Activated naive CD4-positive, alpha-beta T cell treated with anti-CD3 and anti-CD28 coated beads, Interleukin-2, amount 50 U/mL, for 16 hours (primary cell): ENCODE data around the gene HIGD2A.

Source experiments
- DNase-seq: peaks from one replicate; pipeline ENCODE4 v3.0.0-alpha.2; 2020

HIGD2A gene

DNA sequence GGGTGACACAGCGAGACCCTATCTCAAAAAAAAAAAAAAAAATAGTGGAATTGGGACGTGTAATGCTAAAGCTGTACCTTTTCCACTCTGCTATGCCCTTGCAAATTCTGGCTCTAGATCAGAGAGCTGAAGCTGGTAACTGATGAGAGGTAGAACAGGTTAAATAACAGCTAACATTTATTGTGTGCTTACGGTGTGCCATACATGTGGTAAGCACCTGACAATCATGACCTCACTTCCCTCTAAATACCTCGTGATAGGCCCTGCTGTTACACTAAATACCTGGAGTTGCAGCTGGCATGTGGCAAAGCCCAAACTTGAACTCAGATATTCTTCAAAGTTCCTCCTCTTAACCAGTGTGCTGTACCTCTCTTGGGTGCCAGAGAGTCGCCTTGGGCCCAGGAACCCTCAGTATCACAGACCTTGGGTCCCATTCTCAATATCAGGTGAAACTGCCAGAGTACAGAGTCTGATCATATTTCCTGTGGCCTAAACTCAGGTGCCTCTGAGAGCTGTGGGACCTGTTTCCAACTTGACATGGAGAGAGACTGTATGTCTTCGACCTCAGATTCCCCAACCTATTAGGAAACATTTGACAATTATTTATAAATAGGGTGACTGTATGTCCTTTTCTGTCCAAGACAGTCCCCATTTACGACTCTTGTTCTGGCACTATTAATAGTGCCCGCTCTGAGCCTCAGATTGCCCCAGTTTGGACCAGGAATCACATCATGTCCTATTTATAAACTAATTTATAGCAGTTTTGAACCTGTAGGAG lies 18.4 kb upstream of the HIGD2A start:
- DNase-seq = no peak

DNA sequence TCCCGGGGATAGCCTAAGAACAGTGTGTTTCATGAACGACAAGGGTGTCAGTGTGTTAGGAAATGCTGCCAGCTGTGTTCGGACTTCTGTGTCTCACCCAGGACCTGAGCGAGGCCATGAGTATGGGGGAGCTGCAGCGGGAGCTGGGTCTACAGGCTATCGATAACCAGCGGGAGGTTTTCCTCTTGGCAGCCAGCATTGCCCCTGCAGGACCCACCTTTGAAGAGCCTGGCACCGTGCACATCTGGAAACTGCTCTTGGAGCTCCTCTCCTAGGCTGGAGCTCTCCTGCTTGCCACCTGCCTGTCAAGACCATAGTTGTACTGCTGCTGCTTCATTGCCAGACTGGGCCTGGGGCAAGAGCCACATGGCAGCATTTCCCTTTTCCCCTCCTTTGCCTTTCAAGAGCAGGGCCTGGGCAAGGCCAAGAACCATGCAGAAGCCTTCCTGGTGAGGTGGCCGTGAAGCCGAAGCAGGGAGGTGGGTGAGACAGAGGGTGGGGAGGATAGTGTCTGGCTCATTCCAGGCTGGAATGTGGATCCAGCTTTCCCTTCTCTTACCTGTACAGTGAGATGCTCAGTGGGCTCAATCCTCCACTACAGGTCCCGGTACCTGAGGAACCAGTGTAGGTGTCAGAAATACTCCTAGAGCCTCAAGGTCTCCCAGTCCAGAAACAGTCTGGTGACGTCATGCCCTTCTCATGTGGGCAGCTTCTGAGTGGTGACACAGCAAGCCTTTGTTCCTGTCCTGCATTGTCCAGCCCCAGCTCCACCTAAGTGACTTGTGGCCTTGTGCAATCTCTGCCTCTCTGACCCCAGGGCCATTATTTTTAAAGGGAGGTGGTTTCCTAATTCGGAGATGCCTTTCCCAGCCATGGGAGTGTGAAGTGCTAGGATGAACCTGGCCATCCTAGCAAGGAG lies 16.7 kb upstream of the HIGD2A start:
- DNase-seq = no peak

DNA sequence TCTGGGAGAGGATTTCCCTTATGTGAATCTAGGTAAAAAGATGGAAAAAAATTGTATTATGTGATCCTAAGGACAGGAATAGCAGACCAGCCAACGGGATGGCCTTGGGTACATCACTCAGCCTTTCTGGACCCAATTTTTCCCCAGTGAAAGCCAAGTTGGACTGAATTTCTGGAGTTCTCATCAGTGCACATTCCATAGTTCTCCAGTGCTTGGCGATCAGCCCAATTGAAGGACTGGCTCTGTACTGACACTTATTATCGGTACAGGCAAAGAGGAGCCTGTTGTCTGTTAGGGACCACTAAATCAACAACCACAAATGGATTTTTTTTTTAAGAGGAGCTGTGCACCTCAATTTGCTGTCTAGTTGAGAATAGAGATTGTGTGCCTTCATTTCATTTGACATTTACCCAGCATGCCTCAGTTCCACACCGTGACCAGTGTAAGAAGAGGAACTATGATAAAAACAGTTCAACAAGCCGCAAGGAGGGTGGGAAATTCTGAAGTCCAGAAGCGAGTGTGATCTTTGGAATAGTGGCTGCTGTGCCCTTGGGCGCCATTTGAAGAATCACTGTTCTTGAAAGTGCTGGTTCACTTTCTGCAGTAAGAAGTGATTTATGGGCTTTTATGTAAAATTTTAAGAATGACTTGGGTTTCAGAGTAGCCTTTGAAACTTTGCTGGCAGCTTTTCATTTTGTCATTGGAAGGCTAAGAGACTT lies 15.3 kb upstream of the HIGD2A start:
- DNase-seq = no peak

DNA sequence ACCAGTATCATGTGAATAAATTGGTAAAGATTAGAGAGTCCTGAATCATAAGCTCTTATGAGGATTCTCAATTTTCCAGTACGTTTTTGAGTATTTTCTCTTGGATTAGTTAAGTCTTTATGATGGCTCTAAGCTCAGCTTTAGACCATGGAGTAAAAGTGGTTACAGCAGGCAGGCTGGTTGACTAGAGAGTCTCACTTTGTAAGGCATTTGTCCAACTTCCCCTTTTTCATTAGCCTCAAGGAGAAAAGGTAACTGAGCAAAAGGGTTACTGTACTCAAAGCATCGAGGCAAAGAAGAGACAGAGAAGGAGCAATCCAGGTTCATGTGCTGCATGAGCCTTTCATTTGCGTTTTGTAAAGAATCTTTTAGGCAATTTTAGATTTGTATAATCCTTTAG lies 8.7 kb upstream of the HIGD2A start:
- DNase-seq = no peak

DNA sequence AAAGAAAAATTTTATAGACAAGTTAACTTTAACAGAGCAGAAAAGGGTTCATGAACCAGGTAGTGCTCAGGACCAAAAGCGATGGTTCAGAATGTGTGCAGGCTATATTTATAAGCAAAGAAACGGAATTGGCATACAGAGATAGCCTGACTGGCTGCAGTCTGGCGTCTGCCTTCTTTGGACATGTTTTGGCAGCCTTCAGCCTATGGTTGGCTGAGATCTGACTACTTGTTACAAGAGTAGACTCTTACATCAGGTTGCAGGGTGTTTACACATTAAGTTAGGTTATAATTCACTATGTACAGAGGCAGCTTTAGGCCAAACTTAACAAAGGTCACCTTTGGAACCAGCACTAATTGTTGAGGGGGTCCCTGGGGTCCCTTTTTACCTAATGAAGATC lies 7.1 kb upstream of the HIGD2A start:
- DNase-seq = no peak

DNA sequence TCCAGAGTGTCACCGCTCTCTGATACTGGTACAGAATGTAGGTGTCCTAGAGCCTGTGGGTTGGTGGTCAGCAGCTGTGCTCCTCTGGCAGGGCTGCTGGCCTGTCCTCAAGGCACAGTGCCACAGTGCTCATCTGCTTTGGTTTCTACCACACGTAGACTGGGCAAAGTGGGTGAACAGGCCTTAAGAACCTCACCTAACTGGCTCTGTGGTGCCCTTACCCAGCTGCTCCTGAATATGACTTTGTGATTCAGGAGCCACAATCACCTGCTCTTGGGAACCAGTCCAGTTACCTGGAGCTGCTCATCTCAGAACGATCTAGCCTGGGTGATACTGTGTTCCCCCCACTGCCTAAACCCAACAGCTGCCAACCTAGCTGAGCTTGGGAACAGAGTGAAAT lies 6.6 kb upstream of the HIGD2A start:
- DNase-seq = no peak

DNA sequence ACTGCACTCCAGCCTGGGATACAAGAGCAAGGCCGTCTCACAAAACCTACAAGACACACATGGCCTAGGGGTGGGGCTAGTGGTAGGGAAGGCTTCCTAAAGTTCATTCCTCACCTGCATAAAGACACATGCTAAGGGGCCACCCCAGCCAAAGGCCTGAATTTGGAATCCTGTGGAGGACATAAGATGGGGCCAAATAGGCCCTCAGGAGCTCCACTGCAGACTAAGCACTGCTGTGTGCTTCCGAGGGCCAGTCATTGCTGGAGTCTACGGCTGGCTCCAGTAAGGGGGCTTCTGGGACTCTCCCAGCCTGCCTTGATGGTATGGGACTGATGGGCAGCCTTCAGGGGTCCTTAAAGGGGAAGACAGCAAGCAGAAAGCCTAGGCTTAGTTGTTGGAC lies 5.8 kb upstream of the HIGD2A start:
- no peak for DNase-seq

DNA sequence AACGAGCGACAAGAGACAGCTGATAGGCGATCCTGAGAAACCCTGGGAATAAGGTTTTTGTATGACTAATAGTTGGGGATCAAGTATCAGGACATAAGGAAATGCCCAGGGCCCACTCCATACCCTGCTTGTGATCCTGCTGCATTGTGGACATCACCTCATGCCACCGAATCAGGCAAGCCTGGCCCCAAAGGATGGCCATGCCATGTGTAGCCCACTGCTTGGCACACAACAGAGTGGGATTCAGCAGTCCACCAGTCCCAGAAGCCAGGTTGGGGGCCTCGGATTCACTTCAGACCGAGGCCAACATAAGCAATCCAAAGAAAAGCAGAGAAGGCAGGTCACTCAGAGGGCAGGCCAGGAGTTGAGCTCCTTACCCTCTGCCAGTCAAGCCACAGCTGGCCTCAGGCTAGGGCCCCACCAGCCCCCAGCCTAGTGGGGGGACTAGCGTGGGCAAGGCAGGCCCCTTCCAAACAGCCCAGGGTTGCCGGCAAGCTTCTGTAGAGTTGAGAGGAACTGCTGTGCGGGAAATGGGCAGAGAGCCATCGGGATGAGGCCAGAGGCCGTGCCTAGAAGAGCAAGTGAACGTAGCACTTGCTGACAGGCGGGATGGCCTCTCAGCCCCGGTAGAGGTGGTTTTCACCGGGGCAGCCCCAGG lies 5.2 kb upstream of the HIGD2A start:
- no peak for DNase-seq

DNA sequence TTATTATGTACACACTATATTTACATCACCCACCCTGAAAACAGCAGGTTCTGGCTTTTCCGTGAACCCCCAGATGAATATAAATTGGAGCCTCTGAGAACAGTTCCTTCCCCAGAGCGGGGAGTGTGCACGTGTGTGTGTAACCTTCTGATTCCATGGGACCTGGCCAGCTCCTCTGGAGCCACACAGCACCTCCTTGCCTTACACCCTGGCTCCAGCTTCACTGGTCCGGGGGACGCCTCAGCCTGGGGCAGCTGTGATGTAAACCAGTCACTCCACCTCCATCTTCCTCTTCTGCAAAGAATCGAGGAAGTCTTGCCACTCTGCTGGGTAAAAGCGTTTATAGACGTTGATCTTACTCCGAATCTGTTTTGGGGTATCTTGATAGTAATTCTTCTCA lies 4.6 kb upstream of the HIGD2A start:
- DNase-seq = no peak

DNA sequence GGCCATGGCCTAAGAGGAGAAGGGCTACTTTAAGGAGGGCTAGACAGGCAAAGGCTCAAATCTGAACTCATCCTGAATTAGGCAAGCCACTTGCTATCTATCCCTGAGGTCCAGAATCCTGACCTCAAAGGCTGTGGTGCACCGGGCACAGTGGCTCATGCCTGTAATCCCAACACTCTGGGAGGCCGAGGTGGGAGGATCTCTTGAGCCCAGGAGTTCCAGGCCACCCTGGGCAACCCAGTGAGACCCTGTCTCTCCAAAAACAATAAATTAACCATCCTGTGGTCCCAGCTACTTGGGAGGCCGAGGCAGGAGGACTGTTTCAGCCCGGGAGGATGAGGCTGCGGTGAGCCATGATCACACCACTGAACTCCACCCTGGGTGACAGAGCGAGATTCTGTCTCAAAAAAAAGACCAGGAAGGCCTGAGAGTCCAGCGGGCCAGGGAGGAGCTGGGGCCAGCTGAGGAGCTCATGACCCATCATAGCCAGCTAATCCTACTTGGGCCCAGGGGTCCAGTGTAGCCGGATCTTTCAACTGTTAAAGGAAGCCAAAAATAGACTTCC lies 4.1 kb upstream of the HIGD2A start:
- DNase-seq = no peak

DNA sequence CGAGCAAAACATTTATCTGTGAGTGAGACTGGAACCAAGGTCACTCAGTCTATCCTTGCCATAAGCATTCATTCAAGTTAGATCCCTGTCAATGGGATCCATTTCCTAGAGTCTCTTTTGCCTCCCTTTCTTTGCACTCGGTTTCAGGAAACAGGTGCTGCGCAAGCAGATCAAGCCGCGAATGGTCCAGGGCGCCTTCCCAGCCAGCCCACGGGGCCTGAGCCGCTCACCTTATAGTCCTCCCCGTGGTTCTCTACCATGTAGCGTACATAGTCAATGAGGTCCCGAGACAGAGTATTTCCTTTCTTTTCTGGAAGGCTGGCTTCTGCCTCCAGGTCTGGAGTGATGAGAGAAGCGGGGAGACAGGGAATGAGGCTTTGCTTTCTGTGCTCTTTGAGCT lies 3.6 kb upstream of the HIGD2A start:
- no peak for DNase-seq

DNA sequence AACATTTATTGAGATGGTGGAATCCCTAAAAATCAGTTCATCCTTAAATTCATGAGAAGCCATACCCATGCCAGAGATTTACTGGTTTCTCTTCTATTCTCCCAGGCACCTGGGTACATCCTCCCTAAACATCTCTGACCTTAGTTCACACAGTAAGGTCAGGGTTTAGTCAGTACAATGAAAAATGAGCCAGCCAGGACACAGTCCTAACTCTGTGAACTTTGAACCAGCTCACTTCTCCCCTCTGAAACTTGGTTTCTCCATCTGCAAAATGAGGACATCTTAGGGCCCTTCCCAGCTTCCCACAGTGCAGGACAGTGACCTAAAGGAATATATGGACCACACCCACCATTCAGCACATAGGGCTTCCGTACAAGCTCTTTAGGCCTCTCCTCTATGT lies 2.1 kb upstream of the HIGD2A start:
- no peak for DNase-seq

DNA sequence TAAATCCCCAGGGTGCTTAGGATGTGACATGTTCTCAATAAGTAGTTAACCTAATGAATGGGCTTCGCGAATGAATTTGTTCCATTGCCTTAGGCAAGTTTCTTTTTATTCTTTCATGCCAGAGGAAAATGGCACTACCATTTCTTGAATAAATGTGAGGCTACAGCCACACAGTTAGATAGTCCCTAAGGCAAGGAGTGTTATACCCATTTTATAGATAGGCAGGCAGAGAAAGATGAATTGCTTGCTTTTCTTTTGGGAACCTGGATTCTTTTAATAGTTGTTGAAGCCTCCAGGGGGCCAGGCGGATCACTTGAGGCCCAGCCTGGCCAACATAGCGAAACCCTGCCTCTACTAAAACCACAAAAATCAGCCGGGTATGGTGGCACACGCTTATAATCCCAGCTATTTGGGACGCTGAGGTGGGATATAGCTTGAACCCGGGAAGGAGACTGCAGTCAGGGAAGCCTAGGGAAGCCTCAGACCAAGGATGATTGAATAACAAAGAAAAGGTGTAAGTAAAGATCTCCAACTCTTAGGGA lies 1.1 kb upstream of the HIGD2A start:
- DNase-seq = no peak

DNA sequence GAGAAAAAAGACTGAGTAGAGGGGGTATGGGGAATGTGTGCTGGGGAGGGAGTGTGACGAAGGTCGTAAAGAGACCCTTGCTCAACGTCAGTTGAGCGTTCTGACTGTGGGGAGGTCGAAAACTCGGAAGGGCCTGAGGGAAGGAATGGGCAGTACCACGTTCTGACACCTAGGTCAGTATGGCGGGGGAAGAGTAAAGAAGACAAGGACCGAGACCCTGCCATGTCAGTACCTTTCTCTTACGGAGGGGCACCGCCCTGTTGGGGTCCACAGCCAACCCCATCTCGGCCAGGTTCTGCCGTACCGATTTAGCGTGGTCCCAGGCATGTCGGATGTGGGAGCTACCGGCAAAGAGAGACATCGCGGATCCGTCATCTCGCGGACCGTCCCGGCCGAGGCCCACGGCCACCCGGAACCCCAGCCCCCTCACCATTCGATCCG lies 528 bp upstream of the HIGD2A start:
- no peak for DNase-seq

DNA sequence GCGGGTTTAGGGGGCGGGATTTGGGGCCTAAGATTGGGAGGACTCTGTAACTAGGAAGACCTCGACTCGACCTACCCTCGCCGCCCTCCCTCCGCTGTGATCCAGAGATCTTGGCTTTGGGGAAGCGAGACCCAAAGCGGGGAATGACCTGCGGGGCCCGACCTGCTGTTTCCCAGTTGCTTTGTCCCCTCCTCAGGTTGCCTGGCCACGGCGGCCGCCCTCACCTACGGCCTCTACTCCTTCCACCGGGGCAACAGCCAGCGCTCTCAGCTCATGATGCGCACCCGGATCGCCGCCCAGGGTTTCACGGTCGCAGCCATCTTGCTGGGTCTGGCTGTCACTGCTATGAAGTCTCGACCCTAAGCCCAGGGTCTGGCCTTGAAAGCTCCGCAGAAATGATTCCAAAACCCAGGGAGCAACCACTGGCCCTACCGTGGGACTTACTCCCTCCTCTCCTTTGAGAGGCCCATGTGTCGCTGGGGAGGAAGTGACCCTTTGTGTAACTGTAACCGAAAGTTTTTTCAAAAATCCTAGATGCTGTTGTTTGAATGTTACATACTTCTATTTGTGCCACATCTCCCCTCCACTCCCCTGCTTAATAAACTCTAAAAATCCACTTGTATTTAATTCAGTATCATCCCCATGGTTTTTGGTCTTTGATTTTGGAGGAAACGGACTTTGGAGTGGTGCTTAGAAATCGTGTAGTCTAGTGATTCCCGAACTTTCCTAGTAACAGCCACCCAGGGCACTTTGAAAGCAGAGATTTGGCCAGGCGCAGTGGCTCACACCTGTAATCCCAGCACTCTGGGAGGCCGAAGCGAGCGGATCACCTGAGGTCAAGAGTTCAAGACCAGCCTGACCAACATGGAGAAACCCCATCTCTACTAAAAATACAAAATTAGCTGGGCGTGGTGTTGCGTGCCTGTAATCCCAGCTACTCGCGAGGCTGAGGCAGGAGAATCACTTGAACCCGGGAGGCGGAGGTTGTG lies 878 bp downstream of the HIGD2A start:
- DNase-seq = no peak

DNA sequence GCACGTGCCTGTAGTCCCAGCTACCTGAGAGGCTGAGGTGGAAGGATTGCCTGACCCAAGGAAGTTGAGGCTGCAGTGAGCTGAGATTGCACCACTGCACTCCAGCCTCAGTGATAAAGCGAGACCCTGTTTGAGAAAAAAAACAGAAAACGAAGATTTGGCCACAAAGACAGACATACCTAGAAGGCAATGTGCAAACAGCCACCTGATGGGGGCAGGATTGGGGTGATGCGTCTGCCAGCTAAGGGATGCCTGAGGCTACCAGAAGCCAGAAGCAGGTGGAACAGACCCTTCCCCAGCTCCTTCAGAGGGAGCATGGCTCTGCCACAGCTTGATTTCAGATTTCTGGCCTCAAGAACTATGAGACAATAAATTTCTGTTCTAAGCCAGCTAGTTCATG lies 2.9 kb downstream of the HIGD2A start:
- DNase-seq = no peak

DNA sequence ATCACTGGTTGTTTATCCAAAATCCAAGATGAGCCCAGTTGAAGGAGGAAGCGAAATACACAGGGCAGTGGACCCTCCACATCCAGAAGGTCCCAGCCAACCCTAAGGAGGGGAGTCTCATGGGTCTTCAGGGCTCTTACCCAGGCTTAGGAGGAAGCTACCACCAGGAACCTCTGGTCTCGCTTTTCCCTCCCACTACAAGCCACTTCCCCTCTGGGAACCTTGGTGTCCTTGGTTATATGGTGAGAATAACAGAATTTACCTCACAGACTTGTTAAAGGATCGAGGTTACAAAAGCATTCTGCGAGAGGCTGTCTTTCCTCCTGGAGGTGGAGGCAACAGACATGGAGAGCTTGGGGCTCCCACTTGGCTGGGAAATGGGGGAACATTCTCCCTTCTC lies 3.4 kb downstream of the HIGD2A start:
- DNase-seq = no peak

DNA sequence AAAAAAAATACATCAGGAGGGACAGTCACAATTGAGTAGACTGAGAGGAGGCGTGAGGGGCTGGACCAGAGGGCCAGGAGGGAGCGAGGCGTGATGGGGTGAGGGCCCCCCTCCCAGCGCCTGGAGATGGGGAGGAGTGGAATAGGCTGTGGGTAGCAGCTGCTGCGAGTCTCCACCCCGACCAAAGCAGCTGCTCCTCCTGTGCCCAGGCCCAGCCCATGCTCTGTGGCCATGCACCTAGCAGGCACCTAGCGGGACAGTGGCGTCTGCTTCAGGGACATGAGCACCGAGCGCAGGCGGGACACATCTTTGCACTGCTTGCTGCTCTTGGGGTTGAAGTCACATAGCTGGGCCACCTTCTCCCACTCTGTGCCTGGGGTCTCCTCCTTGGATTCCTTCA lies 4.0 kb downstream of the HIGD2A start:
- DNase-seq = no peak

DNA sequence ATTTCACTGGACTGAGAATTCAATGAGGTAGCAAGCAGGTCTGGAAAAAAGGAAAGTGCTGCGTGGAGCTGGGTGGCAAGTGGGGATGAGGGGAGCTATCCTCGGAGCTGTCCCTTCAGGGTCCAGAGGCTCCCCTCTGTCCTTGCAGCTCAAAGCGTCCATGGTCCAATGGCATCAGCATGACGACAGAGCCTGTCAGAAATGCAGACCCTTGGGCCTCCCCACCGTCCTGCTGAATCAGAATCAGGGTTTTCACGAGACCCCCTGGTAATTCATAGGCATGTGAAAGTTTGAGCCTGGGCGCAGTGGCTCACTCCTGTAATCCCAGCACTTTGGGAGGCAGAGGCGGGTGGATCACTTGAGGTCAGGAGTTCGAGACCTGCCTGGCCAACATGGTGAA lies 5.5 kb downstream of the HIGD2A start:
- no peak for DNase-seq

DNA sequence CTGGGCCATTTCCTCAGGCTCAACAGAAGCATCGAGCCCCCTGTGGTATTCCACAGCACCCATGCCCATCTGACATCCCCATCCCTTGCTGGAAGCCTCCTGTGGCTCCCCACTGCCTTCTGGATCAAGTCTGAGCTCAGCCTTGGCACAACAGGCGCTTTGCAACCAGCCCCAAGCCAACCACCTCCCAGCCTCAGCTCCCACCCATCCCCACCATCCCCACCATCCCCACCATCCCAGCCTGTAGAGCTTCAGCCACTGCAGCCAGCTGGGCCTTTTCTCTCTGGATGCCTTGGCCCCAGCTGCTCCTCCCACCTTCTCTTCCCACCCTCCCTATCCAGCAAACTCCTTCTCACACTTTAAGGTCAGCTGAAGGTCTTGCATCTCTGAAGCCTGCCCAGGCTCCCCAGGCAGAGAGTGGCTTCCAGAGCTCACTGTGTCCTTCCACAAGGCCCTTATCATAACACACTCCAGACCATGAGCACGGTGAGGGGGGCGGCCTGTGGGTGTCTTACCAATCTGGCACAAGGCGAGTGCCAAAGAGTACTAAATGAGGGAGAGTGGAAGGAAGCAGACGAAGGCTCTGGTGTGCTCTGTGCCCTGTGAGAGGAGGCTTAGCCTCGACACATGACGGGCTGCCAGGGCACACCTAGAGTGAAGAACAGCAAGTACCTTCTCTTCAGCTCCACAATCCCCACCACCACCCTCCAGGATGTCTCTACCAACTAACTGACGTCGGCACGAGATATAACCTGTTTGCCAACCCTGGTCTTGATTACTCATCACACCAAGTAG lies 6.5 kb downstream of the HIGD2A start:
- DNase-seq = no peak
